PC-9 (cell line): ENCODE measurements around the gene OR11H7. TPM values are rescaled to one million over a fixed set of nuclear protein-coding genes. Genes with fewer than 3 reads are reported as not detected.

Source experiments
- BruUV-seq: library from RNA; stranded (reverse); fragments of 400-500 nt; replicated peaks from 2 replicates; lab custom pipeline; 2021; lab: Mats Ljungman, UMichigan
- CTCF ChIA-PET: fragments of 300-600 bp; sonication (Branson Sonifier 250); formaldehyde crosslinking; loops from one replicate; lab custom pipeline; 2022; ENCODE audit warnings: antibody characterized with exemption; lab: Charles Lee
- POLR2A ChIA-PET: fragments of 300-600 bp; sonication (Branson Sonifier 250); formaldehyde crosslinking; loops from one replicate; lab custom pipeline; 2022; ENCODE audit warnings: antibody characterized with exemption; ENCODE audit not compliant: unreplicated experiment; lab: Charles Lee
- DNase-seq, 2 experiments: peaks; one replicate each; pipeline versions ENCODE4 v3.0.0 to v3.0.0-alpha.2; 2015 to 2022; ENCODE audit warnings: mixed read lengths in 1 of 2
- H2AFZ ChIP-seq: fragments of 200-600 bp; sonication (generic); 2 replicates; pipeline ENCODE4 v1.8.1; 2017; ENCODE audit warnings: antibody characterized with exemption
- H3F3A ChIP-seq: fragments of 200-600 bp; sonication (generic); 2 replicates; pipeline ENCODE4 v1.8.1; 2017; ENCODE audit warnings: antibody characterized with exemption, mild to moderate bottlenecking, low read depth; ENCODE audit not compliant: insufficient read depth
- H3K27ac ChIP-seq: fragments of 200-600 bp; sonication (generic); 2 replicates; pipeline ENCODE4 v1.6.1; 2016; ENCODE audit warnings: mixed run types
- H3K27me3 ChIP-seq: fragments of 200-600 bp; sonication (generic); 2 replicates; pipeline ENCODE4 v1.6.1; 2016; ENCODE audit warnings: low read depth, mixed run types; ENCODE audit not compliant: insufficient read depth
- H3K36me3 ChIP-seq: fragments of 200-600 bp; sonication (generic); 2 replicates; pipeline ENCODE4 v1.6.1; 2016; ENCODE audit warnings: low read depth, mixed run types
- H3K4me1 ChIP-seq: fragments of 200-600 bp; sonication (generic); replicated peaks from 2 replicates; pipeline ENCODE4 v1.6.1; 2016; ENCODE audit warnings: mixed run types; ENCODE audit not compliant: insufficient read depth
- H3K4me2 ChIP-seq: fragments of 200-600 bp; sonication (generic); 2 replicates; pipeline ENCODE4 v1.6.1; 2017; ENCODE audit warnings: mixed run types
- H3K4me3 ChIP-seq: fragments of 200-600 bp; sonication (generic); 2 replicates; pipeline ENCODE4 v1.6.1; 2016; ENCODE audit warnings: mixed run types
- H3K79me2 ChIP-seq: fragments of 200-600 bp; sonication (generic); 2 replicates; pipeline ENCODE4 v1.6.1; 2017; ENCODE audit warnings: low read depth, mixed run types
- H3K9me2 ChIP-seq: fragments of 200-600 bp; sonication (generic); 2 replicates; pipeline ENCODE4 v1.8.1; 2017; ENCODE audit warnings: mild to moderate bottlenecking; ENCODE audit not compliant: insufficient read depth
- H3K9me3 ChIP-seq: fragments of 200-600 bp; sonication (generic); 2 replicates; pipeline ENCODE4 v1.8.1; 2016; ENCODE audit warnings: low read depth; ENCODE audit not compliant: insufficient read depth
- H4K20me1 ChIP-seq: fragments of 200-600 bp; sonication (generic); 2 replicates; pipeline ENCODE4 v1.8.1; 2017; ENCODE audit not compliant: insufficient read depth
- EZH2 ChIP-seq: fragments of 200-600 bp; sonication (generic); IDR thresholded peaks from 2 replicates; pipeline ENCODE4 v1.8.0; 2017; ENCODE audit warnings: antibody characterized with exemption, low read depth
- intact Hi-C: fragments of 100-400 bp; cut with micrococcal nuclease; formaldehyde crosslinking; loops from one replicate; pipeline ENCODE4 v1.10.0; 2022; ENCODE audit not compliant: unreplicated experiment
- total RNA-seq: library from RNA; stranded (reverse); gene quantifications from 2 replicates; pipeline ENCODE4 v1.2.3, GENCODE V29; 2021
- TF ChIP-seq, protein P1 (sequence below): fragments of 200-600 bp; sonication (generic); conservative IDR thresholded peaks from 2 replicates; pipeline ENCODE4 v1.6.1; 2017; ENCODE audit warnings: mixed run types, antibody characterized with exemption, mild to moderate bottlenecking, moderate library complexity

The OR11H7 gene
- total RNA-seq, 1 experiment from 2014 or later, result not detected

DNA sequence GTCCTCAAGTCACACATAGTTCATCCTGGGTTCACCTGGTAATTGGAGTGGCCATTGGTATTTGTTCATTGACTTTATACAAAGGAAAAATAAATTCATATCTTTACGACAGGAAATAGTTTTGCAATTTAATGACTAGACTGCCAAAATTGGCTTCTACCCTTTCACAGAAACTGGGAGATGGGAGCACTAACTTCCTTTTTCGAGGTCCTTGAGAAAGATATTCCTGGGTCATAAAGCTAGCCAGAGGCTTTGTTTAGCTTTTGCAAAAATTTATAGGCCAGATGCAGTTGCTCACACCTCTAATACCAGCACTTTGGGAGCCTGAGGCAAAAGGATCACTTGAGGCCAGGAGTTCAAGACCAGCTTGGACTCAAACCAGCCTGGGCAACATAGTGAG is 48.3 kb upstream of the OR11H7 start:
- CTCF ChIA-PET, result no interaction called here
- Histone ChIP-seq H3K4me2 (no peak overlapping the region), H3K27me3 (no peaks in the 10 kb centered on the region), H3K4me1 (no peaks in the 10 kb centered on the region), H3K4me3 (no peak overlapping the region), H2AFZ (no peak overlapping the region), H3K36me3 (no peaks in the 10 kb centered on the region), H4K20me1 (no peaks in the 10 kb centered on the region), H3F3A (no peaks in the 10 kb centered on the region), H3K27ac (no peak overlapping the region), H3K9me3 (no peaks in the 10 kb centered on the region), H3K9me2 (no peaks in the 10 kb centered on the region), H3K79me2 (no peaks in the 10 kb centered on the region)
- DNase-seq, result no peak
- no TSS peak for BruUV-seq
- TF ChIP-seq EZH2, result no peak
- TF ChIP-seq, protein P1, sequence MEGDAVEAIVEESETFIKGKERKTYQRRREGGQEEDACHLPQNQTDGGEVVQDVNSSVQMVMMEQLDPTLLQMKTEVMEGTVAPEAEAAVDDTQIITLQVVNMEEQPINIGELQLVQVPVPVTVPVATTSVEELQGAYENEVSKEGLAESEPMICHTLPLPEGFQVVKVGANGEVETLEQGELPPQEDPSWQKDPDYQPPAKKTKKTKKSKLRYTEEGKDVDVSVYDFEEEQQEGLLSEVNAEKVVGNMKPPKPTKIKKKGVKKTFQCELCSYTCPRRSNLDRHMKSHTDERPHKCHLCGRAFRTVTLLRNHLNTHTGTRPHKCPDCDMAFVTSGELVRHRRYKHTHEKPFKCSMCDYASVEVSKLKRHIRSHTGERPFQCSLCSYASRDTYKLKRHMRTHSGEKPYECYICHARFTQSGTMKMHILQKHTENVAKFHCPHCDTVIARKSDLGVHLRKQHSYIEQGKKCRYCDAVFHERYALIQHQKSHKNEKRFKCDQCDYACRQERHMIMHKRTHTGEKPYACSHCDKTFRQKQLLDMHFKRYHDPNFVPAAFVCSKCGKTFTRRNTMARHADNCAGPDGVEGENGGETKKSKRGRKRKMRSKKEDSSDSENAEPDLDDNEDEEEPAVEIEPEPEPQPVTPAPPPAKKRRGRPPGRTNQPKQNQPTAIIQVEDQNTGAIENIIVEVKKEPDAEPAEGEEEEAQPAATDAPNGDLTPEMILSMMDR, result no peak
- intact Hi-C loops, result no loop called here
- POLR2A ChIA-PET, result no interaction called here

DNA sequence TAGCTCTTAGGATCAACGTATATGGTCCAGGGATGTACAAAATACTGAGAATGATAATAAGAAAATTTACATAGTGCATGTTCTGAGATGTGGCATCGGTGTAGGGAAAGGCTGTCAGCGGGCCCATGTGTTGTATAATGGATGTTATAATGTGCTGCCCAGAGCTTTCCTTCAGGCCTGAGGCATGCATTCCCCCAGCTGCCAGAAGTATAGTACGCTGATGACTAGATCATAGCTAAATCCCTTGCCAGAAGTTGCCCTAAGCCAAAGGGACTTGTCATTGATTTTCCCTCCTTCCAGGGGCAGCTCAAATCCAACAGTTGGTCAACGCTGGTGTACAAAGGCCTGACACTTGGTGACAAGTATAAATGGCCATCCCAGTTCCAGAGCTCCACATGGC is 44.6 kb upstream of the OR11H7 start:
- no peak overlapping the region for H2AFZ ChIP-seq
- ChIA-PET CTCF (no interaction called here), POLR2A (no interaction called here)
- DNase-seq, result no peak
- H4K20me1 ChIP-seq, result no peaks in the 10 kb centered on the region
- H3K4me1 ChIP-seq, result no peaks in the 10 kb centered on the region
- intact Hi-C loops, result no loop called here
- H3F3A ChIP-seq, result no peaks in the 10 kb centered on the region
- H3K36me3 ChIP-seq, result no peaks in the 10 kb centered on the region
- H3K9me3 ChIP-seq, result no peaks in the 10 kb centered on the region
- H3K9me2 ChIP-seq, result no peaks in the 10 kb centered on the region
- no peak overlapping the region for H3K27ac ChIP-seq
- no peaks in the 10 kb centered on the region for H3K79me2 ChIP-seq
- TF ChIP-seq, protein P1, result no peak
- no peak for TF ChIP-seq EZH2
- H3K4me2 ChIP-seq, result no peak overlapping the region
- H3K27me3 ChIP-seq, result no peaks in the 10 kb centered on the region
- BruUV-seq, result no TSS peak
- no peak overlapping the region for H3K4me3 ChIP-seq

DNA sequence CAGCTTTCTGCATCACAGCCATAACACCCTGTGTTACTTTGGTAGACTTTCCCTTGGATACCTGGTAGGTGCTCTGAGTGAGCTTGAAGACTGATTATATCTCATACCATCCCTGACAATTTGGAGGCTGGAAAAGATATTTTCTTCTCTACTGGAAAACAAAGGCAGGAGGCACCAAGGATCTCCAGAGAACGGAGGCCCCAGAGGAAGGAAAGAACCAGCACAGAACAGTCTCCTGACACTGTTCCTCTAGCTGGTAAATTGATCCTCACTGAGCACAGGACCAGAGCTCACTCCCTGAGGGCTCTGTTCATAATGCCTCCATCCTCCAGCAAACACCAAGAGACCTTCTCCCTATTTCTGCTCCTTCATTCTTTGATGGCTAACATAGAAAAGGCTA is 38.2 kb upstream of the OR11H7 start, which contains the start of gene OR11G2:
OR11G2 (plus strand) TSS at position 301 of the 400 bp plus-strand sequence. CDS start 6,542 bp downstream, outside the sequence.
- Histone ChIP-seq H3K9me3 (no peaks in the 10 kb centered on the region), H3K4me1 (no peaks in the 10 kb centered on the region), H3K4me3 (no peak within 1 kb of the TSS), H3K27ac (no peak within 1 kb of the TSS), H4K20me1 (no peaks in the 10 kb centered on the region), H3K9me2 (no peaks in the 10 kb centered on the region), H3K79me2 (no peaks in the 10 kb centered on the region), H3F3A (no peaks in the 10 kb centered on the region), H3K36me3 (no peaks in the 10 kb centered on the region), H3K27me3 (peaks cover 4% of the 10 kb centered on the region; the same call in 1 of the 2 replicates), H2AFZ (no peak within 1 kb of the TSS), H3K4me2 (no peak within 1 kb of the TSS)
- ChIA-PET CTCF (no interaction called here), POLR2A (no interaction called here)
- intact Hi-C loops, result no loop called here
- TF ChIP-seq, protein P1, result no peak
- TF ChIP-seq EZH2, result no peak
- no TSS peak for BruUV-seq
- DNase-seq, result no peak
